Gastroesophageal sphincter (tissue), 4 donors: Measurements from ENCODE around the gene COG4. TPM values are rescaled to one million over a fixed set of nuclear protein-coding genes. Genes with fewer than 3 reads are reported as not detected.
"Not testable (repeated sequence)": the region's sequence is repeated elsewhere in the genome, so short reads cannot be mapped to it uniquely, and the experiment has no call there.

Experiments
- ATAC-seq: fragments of 150-250 bp; one replicate; pipeline ENCODE4 v1.9.1; 2016; ENCODE audit warnings: mild to moderate bottlenecking, moderate library complexity
- H3K27ac ChIP-seq, 4 donors: fragments of 200-600 bp; sonication (generic) in 3 of 4; 1 replicate in 3 of 4; 2 replicates in 1 of 4; pipeline ENCODE4 v1.5.1; 2016 to 2019
- H3K27me3 ChIP-seq: fragments of 200-600 bp; sonication (generic); one replicate; pipeline ENCODE4 v1.5.1; 2019
- H3K36me3 ChIP-seq, 2 donors: fragments of 200-600 bp; sonication (generic); one replicate each; pipeline ENCODE4 v1.5.1; 2019; ENCODE audit warnings: control low read depth in 1 of 2
- H3K4me1 ChIP-seq, 3 donors: fragments of 200-600 bp; sonication (generic); 1 replicate in 2 of 3; 2 replicates in 1 of 3; pipeline ENCODE4 v1.5.1; 2016 to 2019; ENCODE audit warnings: control low read depth in 2 of 3
- H3K4me3 ChIP-seq, 2 donors: fragments of 200-600 bp; sonication (generic); one replicate each; pipeline ENCODE4 v1.5.1; 2019; ENCODE audit warnings: mild to moderate bottlenecking in 1 of 2, moderate library complexity in 1 of 2
- H3K9me3 ChIP-seq, 3 donors: fragments of 200-600 bp; sonication (generic); one replicate each; pipeline ENCODE4 v1.5.1; 2017 to 2019; ENCODE audit warnings: control low read depth in 2 of 3
- CTCF ChIP-seq, 4 experiments: fragments of 200-600 bp in 2 of 4; fragments of 450-650 bp in 2 of 4; sonication (generic) in 1 of 4; IDR thresholded peaks; one replicate each; pipeline ENCODE4 v1.5.1; 2017 to 2019; ENCODE audit warnings: antibody characterized with exemption in 4 of 4, mild to moderate bottlenecking in 2 of 4, moderate library complexity in 2 of 4
- EP300 ChIP-seq: sonication (generic); formaldehyde crosslinking; IDR thresholded peaks from one replicate; pipeline ENCODE4 v1.6.1; 2017; ENCODE audit warnings: antibody characterized with exemption, mild to moderate bottlenecking
- POLR2A ChIP-seq, 2 donors: fragments of 450-650 bp; IDR thresholded peaks; one replicate each; pipeline ENCODE4 v1.6.1; 2017; ENCODE audit warnings: antibody characterized with exemption in 2 of 2, mild to moderate bottlenecking in 2 of 2, moderate library complexity in 1 of 2
- POLR2AphosphoS5 ChIP-seq: sonication (generic); formaldehyde crosslinking; IDR thresholded peaks from one replicate; pipeline ENCODE4 v1.6.1; 2017; ENCODE audit warnings: antibody characterized with exemption
- WGBS, 2 donors: methylation state at CpG; one replicate each; pipeline ENCODE4 v1.1.5; 2018; ENCODE audit warnings: low coverage in 1 of 2; 5-methylcytosine and 5-hydroxymethylcytosine counted together
- total RNA-seq, 4 donors: library from RNA; depleted of rRNA; stranded (reverse); fragments of >200 nt; gene quantifications; one replicate each; pipeline ENCODE4 v1.1.0, GENCODE V29; 2016

COG4 gene
- total RNA-seq, 4 donors from 2014 or later: 32.3 to 37.4 (median 35.0) TPM

DNA sequence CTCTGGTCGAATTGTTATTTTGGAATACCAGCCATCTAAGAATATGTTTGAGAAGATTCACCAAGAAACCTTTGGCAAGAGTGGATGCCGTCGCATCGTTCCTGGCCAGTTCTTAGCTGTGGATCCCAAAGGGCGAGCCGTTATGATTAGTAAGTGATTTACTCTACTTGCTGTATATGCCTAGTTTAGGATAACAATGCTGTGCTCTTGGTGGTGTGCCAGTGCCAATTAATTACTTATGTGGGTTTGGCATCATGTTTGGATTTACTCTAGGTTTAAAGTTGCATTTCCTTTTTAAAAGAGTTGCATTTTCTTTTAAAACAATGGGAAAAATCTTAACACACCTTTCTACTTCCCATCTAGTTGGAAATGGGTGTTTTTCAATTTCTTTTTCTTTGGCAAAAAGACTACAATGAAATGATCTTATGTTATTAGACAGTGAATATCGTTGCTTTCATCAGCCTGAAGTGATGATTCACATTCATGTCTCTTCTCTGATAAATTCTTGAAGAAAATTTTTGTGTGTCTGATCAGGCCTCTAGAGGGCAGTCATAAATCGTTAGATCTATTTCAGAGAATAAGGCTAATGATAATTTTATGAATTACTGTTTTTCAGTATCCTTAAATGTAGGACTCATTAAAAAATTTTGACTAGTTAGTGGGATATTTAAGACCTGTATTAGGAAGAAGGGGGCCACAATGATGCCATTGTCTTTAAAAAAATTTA, 5.9 kb upstream of the COG4 start:
- peaks cover 3 to 81% of the 10 kb centered on the region in 2 donors for H3K36me3 ChIP-seq
- WGBS, 2 donors: 40 to 49% methylated on average over 7 to 8 of the region's 8 CpGs
- no peak for TF ChIP-seq POLR2A (IDR thresholded peaks at IDR 0.05)
- TF ChIP-seq POLR2AphosphoS5: no peak
- peak in 3 of 4 experiments; percentile 47 to 59 (median 52) for TF ChIP-seq CTCF (IDR thresholded peaks at IDR 0.05)
- no peak for TF ChIP-seq EP300
- H3K27ac ChIP-seq: no peak overlapping the region
- H3K4me1 ChIP-seq: peaks cover 0 to 60% (median 18%) of the 10 kb centered on the region in 3 donors
- no peak overlapping the region for H3K4me3 ChIP-seq
- H3K27me3 ChIP-seq: no peaks in the 10 kb centered on the region
- no peaks in the 10 kb centered on the region for H3K9me3 ChIP-seq
- no peak for ATAC-seq

GRCh38 chr16:70527315-70527996, 4.1 kb upstream of the COG4 start:
- H3K27me3 ChIP-seq: no peaks in the 10 kb centered on the region
- no peaks in the 10 kb centered on the region for H3K9me3 ChIP-seq
- peaks cover 0 to 68% (median 21%) of the 10 kb centered on the region in 3 donors for H3K4me1 ChIP-seq
- 53 to 60% methylated on average over 3 to 7 of the region's 8 CpGs for WGBS, 2 donors
- H3K4me3 ChIP-seq: no peak overlapping the region
- no peak overlapping the region for H3K27ac ChIP-seq
- H3K36me3 ChIP-seq: peaks cover 0 to 63% of the 10 kb centered on the region in 2 donors
- ATAC-seq: no peak
- TF ChIP-seq POLR2AphosphoS5 (no peak), POLR2A (IDR thresholded peaks at IDR 0.05) (no peak), CTCF (IDR thresholded peaks at IDR 0.05) (no peak), EP300 (no peak)

DNA sequence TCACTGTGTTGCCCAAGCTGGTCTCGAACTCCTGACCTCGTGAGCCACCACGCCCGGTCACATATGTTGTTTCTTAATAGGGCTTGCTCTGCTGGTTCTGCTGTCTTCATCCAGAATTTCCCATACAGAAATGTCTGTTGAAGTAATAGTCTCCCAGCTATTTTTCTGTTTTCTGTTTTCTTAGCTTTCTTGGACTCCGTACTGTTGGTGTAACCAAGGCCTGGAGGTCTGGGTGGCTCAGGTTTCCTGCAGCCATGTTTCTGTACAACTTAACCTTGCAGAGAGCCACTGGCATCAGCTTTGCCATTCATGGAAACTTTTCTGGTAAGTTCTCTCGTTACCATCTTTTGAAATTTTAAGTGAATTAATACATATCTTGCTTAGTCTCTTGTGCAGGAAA, 3.0 kb upstream of the COG4 start:
- H3K36me3 ChIP-seq: peaks cover 0 to 52% of the 10 kb centered on the region in 2 donors
- H3K4me3 ChIP-seq: no peak overlapping the region
- WGBS, 2 donors: 78 to 81% methylated on average over 6 of the region's 6 CpGs
- H3K4me1 ChIP-seq: peaks cover 0 to 78% (median 25%) of the 10 kb centered on the region in 3 donors
- no peaks in the 10 kb centered on the region for H3K9me3 ChIP-seq
- no peaks in the 10 kb centered on the region for H3K27me3 ChIP-seq
- H3K27ac ChIP-seq: no peak overlapping the region
- no peak for TF ChIP-seq CTCF (IDR thresholded peaks at IDR 0.05)
- no peak for ATAC-seq

DNA sequence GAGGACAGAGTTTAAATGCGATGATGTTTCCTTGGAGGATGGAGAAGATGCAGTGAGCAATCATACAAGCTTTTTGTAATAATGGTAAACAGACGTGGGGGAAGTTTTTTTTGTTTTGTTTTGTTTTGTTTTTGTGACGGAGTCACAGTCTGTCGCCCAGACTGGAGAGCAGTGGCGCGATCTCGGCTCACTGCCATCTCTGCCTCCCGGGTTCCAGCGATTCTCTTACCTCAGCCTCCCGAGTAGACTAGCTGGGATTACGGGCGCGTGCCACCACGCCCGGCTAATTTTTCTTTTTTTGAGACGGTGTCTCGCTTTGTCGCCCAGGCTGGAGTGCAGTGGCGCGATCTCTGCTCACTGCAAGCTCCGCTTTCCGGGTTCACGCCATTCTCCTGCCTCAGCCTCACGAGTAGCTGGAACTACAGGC, 1.1 kb upstream of the COG4 start:
- WGBS, 2 donors: 0 to 1% methylated on average over 9 to 22 of the region's 24 CpGs
- H3K4me3 ChIP-seq: peak overlapping the region; percentile 88 to 96
- peak overlapping the region; percentile 64 to 91 (median 86) for H3K27ac ChIP-seq
- peak; percentile 18 for ATAC-seq
- peaks cover 0 to 37% of the 10 kb centered on the region in 2 donors for H3K36me3 ChIP-seq
- peaks cover 0 to 67% (median 25%) of the 10 kb centered on the region in 3 donors for H3K4me1 ChIP-seq
- H3K9me3 ChIP-seq, H3K27me3 ChIP-seq: not testable (repeated sequence)

DNA sequence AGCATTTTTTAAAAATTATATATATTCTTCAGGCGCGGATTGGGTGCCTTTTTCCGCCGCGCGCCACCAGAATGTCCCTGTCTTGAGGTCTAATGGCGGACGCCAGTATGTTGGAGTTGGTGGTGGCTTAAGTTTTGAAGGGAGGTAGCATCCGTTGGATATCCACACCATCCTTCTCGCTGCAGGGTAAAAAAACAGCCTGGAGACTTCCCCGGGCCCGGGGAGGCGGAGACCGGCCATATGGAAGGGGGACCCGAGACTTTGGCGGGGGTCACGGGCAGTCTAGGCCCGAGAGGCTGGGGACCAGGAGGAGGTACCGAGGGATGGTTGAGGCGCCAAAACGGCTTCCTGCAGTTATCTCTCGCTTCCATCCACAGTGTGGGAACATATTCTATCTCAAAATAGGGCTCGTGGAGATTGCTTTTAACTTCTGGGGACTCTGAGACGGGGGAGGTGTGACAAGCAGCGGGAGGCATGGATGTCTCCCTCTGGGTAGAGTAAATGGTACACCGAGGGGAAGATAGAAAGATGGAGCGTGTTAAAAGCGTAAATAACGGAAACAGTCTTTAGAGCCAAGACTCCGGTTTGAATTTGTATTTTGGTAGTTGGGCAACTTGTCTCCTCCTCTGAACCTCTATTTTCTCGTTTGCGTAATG, 517 bp upstream of the COG4 start, which contains the start of gene SF3B3:
SF3B3 (plus strand) TSS at position 74 of the 656 bp plus-strand sequence. CDS start 2,841 bp downstream, outside the sequence.
- Histone ChIP-seq H3K9me3 (no peaks in the 10 kb centered on the region), H3K4me1 (peaks cover 0 to 61% (median 25%) of the 10 kb centered on the region in 3 donors), H3K36me3 (peaks cover 0 to 35% of the 10 kb centered on the region in 2 donors), H3K4me3 (peak within 1 kb of the TSS; percentile 88 to 96), H3K27ac (peak within 1 kb of the TSS; percentile 64 to 91 (median 86)), H3K27me3 (no peaks in the 10 kb centered on the region)
- TF ChIP-seq POLR2A (IDR thresholded peaks at IDR 0.05) (peak in 1 of 2 donors; percentile 39), EP300 (no peak), CTCF (IDR thresholded peaks at IDR 0.05) (peak in 2 of 4 experiments; percentile 5 to 9), POLR2AphosphoS5 (peak; percentile 66)
- peak; percentile 77 for ATAC-seq
- WGBS, 2 donors: 0 to 1% methylated on average over 14 to 19 of the region's 32 CpGs
